HT1080 (cell line): Measurements from ENCODE around the gene SUPT3H. TPM values are rescaled to one million over a fixed set of nuclear protein-coding genes. Genes with fewer than 3 reads are reported as not detected.
"Not testable (repeated sequence)": the region's sequence is repeated elsewhere in the genome, so short reads cannot be mapped to it uniquely, and the experiment has no call there.

Source experiments
- DNase-seq: peaks from one replicate; pipeline ENCODE4 v3.0.0-alpha.2; 2015; ENCODE audit warnings: low read depth
- total RNA-seq: library from RNA; depleted of rRNA; stranded (reverse); fragments of >200 nt; shearing (Covaris generic); gene quantifications from 2 replicates; pipeline ENCODE4 v1.2.3, GENCODE V29; 2014

SUPT3H gene
- total RNA-seq, 1 experiment from 2014 or later, result 9.1 TPM

- DNase-seq, result no peak
These were observed 305.7 kb downstream of the SUPT3H start for GRCh38 chr6:45072016-45072415.

- no peak for DNase-seq
These were observed 308.6 kb downstream of the SUPT3H start for GRCh38 chr6:45069091-45069490.

- DNase-seq, result not testable (repeated sequence)
These were observed 310.3 kb downstream of the SUPT3H start for GRCh38 chr6:45067446-45067845.

- not testable (repeated sequence) for DNase-seq
These were observed 315.1 kb downstream of the SUPT3H start for GRCh38 chr6:45062659-45063058.

GRCh38 chr6:45057711-45058110, 320.0 kb downstream of the SUPT3H start:
- no peak for DNase-seq

- no peak for DNase-seq
These were observed 323.1 kb downstream of the SUPT3H start for GRCh38 chr6:45054610-45055009.

GRCh38 chr6:45052325-45052724, 325.4 kb downstream of the SUPT3H start:
- no peak for DNase-seq

GRCh38 chr6:45049188-45049843, 328.4 kb downstream of the SUPT3H start:
- peak; percentile 77 for DNase-seq

- DNase-seq, result no peak
These were observed 330.2 kb downstream of the SUPT3H start for GRCh38 chr6:45047573-45047972.

- DNase-seq, result no peak
These were observed 332.5 kb downstream of the SUPT3H start for GRCh38 chr6:45045253-45045601.

GRCh38 chr6:45044510-45045252, 333.1 kb downstream of the SUPT3H start:
- no peak for DNase-seq

- no peak for DNase-seq
These were observed 333.6 kb downstream of the SUPT3H start for GRCh38 chr6:45044086-45044485.

- not testable (repeated sequence) for DNase-seq
These were observed 335.1 kb downstream of the SUPT3H start for GRCh38 chr6:45042673-45043072.

- DNase-seq, result no peak
These were observed 339.5 kb downstream of the SUPT3H start for GRCh38 chr6:45038226-45038625.

GRCh38 chr6:45036103-45036502, 341.6 kb downstream of the SUPT3H start:
- DNase-seq, result no peak

GRCh38 chr6:45032426-45032825, 345.3 kb downstream of the SUPT3H start:
- no peak for DNase-seq

GRCh38 chr6:45031601-45032000, 346.1 kb downstream of the SUPT3H start:
- DNase-seq, result no peak

GRCh38 chr6:45027126-45027525, 350.6 kb downstream of the SUPT3H start:
- no peak for DNase-seq

GRCh38 chr6:45026003-45026516, 351.7 kb downstream of the SUPT3H start:
- DNase-seq, result no peak

GRCh38 chr6:45024610-45025009, 353.1 kb downstream of the SUPT3H start:
- DNase-seq, result no peak

- peak; percentile 44 for DNase-seq
These were observed 356.1 kb downstream of the SUPT3H start for GRCh38 chr6:45021676-45022075.

- DNase-seq, result no peak
These were observed 365.0 kb downstream of the SUPT3H start for GRCh38 chr6:45012687-45013086.

- no peak for DNase-seq
These were observed 368.2 kb downstream of the SUPT3H start for GRCh38 chr6:45009576-45009975.
